EL (cell line): ENCODE data around the gene SDE2.
"Not testable (repeated sequence)": the region's sequence is repeated elsewhere in the genome, so short reads cannot be mapped to it uniquely, and the experiment has no call there.

Experiments
- DNase-seq: peaks from one replicate; pipeline ENCODE4 v3.0.0-alpha.2; 2016

SDE2 gene

GRCh38 chr1:226004396-226004795, 5.3 kb upstream of the SDE2 start:
- DNase-seq: no peak

DNA sequence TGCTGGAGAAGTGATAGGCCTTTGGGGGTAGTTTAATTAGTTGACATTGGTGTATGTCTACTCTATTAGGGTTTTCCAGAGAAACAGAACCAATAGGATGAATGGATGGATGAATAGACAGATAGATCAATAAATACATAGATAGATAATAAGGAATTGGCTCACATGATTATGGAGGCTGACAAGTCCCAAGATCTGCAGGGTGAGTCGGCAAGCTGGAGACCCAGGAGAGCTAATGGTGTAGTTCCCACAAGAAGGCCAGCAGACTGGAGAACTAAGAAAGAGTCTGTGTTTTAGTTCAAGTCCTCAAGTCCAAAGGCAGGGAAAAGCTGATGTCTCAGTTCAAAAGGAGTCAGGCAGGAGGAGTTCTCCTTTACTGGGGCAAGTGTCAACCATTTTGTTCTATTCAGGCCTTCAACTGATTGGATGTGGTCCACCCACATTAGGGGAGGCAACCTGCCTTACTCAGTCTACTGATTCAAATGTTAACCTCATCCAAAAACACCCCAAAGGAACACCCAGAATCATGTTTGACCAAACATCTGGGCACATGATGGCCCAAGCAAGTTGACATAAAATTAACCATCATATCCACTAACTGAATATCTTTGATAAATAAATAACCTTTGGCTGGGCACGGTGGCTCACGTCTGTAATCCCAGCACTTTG, 4.5 kb upstream of the SDE2 start:
- DNase-seq: no peak

GRCh38 chr1:226002667-226003501, 3.7 kb upstream of the SDE2 start:
- peak; percentile 65 for DNase-seq

- DNase-seq: no peak
Measured at GRCh38 chr1:226001963-226002666, 3.0 kb upstream of the SDE2 start.

DNA sequence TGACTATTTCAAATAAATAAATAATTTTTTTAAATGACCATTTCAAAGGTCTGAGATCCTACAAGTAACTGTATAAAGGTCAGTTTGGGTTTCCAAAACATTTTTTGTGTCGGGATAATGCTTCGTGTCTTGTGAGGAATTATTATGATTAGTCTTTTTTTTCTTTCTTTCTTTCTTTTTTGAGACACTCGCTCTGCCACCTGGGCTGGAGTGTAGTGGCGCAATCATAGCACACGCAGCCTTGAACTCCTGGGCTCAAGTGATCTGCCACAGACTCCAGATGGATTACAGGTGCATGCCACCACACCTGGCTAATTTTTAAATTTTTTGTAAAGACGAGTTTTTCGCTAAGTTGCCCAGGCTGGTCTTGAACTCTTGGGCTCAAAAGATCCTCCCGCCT, 1.9 kb upstream of the SDE2 start:
- no peak for DNase-seq

- not testable (repeated sequence) for DNase-seq
Measured at GRCh38 chr1:226000493-226001081, 1.4 kb upstream of the SDE2 start.

DNA sequence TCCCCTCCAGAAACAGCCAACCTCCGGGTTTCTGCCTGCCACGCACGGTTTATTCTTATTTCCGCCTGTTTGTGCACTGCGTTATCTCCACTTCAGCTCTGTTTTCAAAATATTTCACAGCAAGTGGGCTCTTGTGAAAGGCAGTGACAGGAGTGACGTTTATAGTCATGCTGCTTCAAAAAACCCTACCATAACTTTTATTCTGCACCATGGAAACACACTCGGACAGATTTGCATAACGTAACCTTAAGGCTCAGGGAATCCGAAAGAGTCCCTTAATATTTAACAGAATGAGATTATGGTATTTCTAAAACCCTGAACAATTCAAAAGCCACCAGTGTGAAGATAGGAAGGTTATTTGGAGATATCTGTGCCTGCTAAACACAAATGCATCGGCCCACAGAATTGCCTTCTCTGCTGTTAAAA, 782 bp upstream of the SDE2 start:
- no peak for DNase-seq

DNA sequence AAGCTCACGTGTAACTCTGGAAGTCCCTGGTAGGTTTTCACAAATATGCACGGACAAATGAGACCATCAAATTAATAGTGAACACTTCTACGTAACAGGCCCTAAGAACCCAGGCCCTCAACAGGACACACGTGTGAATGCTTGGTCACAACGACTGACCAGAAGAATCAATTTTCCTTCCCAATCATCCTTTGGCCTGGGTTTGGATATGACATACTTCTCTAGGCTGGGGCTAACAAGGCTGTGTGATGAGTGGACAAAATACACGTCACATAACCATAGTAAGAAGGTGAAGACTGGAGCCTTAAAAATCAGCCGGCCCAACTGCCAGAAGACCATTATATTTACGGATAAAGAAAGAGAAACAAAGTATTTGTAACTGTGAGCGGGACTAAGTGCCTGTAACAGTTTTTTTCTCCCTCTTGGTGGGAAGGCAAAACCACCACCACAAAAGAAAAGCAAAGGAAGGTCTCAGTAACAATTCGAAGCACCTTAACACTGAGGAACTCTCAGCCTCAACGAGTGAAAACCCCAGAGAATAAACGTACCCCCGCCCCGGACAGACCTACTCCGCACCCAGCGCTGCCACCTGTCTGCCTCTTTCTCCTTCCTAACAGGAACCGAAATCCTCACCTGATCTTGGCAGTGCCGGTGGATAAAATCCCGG, 450 bp downstream of the SDE2 start:
- DNase-seq: peak; percentile 31

DNA sequence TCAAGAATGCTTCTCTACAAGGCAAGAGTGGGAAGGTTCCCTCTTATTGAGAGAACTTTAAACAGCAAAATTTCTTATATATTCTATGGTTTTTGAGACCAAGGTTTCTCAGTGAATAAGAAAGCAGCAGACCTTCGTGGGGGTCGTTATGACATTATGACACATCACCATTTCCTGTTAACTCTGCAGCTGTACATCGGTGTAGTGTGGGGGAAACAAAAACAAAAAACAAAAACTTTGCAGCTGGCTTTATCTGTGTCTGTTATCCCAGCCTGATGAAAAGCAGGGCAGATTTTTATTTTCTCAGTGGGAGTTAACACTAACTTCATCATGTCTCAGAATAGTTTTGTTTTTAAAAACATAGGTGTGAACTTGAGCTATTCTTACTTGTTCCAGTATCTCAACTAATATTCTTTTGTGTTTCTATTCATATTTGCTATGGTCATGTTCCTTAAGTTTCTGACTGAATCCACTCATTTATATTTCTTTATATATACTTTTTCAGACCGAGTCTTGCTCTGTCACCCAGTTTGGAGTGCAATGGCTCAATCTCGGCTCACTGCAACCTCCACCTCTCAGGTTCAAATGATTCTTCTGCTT, 2.1 kb downstream of the SDE2 start:
- DNase-seq: peak; percentile 37

GRCh38 chr1:225995919-225996864, 3.0 kb downstream of the SDE2 start:
- DNase-seq: no peak

DNA sequence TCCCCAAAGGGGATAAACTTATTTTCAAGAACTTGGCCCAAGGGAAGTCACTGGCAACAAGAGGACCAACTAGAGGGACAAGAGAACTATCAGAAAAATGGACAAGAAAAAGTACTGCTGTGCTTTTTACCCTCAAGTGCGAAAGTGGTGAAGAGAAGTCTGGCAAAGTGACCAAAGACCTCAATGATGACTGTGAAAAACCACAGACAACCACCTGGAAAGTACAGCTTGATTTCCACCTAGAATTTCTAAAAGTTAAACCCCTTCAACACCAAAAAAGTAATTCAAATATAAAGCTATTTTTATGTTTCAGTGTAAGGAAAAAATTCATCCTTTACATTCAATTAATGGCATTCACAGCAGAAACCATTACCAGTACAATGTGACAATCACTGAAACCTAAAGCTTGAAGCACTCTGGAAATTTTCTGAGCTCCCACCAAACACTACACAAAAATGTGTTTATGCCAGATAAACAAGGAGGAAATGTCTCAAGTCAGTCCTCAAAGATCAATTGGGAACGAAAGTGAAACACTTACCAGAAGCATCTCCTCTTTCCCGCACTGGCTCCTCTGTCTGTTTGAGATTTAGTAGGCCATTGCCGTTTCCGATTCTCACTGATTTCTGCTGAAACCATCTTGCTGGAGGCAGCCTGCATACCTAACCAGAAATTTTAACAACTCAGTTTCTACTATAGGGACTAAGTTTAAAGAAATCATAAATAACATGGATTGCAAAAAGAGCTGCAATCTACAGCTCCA, 8.3 kb downstream of the SDE2 start:
- no peak for DNase-seq

- peak; percentile 41 for DNase-seq
Measured at GRCh38 chr1:225987491-225988316, 11.4 kb downstream of the SDE2 start.

DNA sequence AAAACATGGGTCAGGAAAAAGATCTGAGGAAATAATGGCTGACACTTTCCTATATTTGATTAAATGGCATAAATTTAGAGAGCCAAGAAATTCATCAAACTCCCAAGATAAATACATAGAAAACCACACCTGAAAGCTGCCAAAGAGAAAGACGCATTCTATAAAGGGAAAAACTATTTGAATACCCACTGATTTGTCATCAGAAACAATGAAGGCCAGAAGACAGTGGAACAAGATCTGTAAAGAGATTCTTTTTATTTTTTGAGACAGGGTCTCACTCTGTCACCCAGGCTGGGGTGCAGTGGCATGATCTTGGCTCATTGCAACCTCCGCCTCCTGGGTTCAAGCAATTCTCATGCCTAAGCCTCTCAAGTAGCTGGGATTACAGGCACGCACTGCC, 17.4 kb downstream of the SDE2 start:
- DNase-seq: no peak

DNA sequence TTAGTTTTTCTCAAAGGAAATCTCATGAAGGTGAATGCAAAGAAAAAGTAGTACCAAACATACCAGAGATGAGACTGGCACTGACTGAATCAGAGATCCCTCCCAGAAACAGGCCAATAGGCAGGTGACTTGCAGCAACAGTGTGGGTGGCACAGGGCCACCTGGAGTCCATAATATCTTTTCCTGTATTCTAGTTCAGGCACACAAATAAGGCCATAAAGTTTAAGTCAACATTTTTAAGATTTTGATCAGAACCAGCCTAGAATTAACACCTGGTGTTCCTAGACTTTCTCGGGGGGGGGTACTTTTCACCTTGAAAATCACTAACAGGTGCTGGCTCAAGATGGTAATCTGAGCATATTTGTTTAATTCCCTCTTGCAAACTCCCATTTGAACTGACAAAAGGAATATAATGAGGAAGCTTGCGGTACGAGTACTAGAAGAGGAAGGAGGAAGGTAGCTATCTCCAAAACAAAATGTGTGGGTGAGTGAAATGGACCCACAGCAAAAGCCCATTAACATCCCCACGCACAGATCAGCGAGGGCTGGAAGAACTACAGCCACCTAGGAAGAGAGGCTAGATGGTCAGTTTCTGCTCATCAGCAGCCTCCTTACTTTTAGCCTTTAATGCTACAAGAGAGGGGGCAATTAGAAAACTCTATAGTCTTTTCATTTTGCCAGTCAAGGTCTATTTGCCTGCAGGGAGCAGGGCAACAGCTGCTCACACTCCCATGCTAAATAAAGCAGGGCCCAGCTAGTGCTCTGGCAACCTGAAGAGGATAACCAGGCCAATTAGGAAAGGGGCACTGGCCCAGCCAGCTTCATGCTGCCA, 18.9 kb downstream of the SDE2 start:
- no peak for DNase-seq

- no peak for DNase-seq
Measured at GRCh38 chr1:225979421-225979820, 19.7 kb downstream of the SDE2 start.

GRCh38 chr1:225977937-225978748, 21.0 kb downstream of the SDE2 start:
- no peak for DNase-seq

- DNase-seq: not testable (repeated sequence)
Measured at GRCh38 chr1:225975146-225975545, 24.0 kb downstream of the SDE2 start.

- no peak for DNase-seq
Measured at GRCh38 chr1:225974454-225974853, 24.7 kb downstream of the SDE2 start.
